Right atrium auricular region (tissue), 2 donors: ENCODE data around the gene G3BP2. TPM values are rescaled to one million over a fixed set of nuclear protein-coding genes. Genes with fewer than 3 reads are reported as not detected.

ENCODE experiments used
- DNase-seq: peaks from one replicate; pipeline ENCODE4 v3.0.0-alpha.2; 2019; ENCODE audit warnings: low spot score
- H3K27ac ChIP-seq, 2 donors: fragments of 200-600 bp; sonication (generic); 1 replicate in 1 of 2; 2 replicates in 1 of 2; pipeline ENCODE4 v1.5.1; 2016 to 2019
- H3K27me3 ChIP-seq, 2 donors: fragments of 200-600 bp; sonication (generic); one replicate each; pipeline versions ENCODE4 v1.5.1 to v1.6.0; 2017 to 2019
- H3K36me3 ChIP-seq: fragments of 200-600 bp; sonication (generic); one replicate; pipeline ENCODE4 v1.5.1; 2016
- H3K4me1 ChIP-seq, 2 donors: fragments of 200-600 bp; sonication (generic); one replicate each; pipeline versions ENCODE4 v1.5.1 to v1.6.0; 2017 to 2019
- H3K4me3 ChIP-seq, 2 donors: fragments of 200-600 bp; sonication (generic); 1 replicate in 1 of 2; 2 replicates in 1 of 2; pipeline ENCODE4 v1.5.1; 2017 to 2019; ENCODE audit warnings: mild to moderate bottlenecking in 1 of 2, moderate library complexity in 1 of 2
- H3K9me3 ChIP-seq, 2 donors: fragments of 200-600 bp; sonication (generic); one replicate each; pipeline ENCODE4 v1.5.1; 2019
- CTCF ChIP-seq, 2 donors: fragments of 200-600 bp; sonication (generic); IDR thresholded peaks; one replicate each; pipeline ENCODE4 v1.5.1; 2019; ENCODE audit warnings: antibody characterized with exemption in 2 of 2
- total RNA-seq, 2 donors: library from RNA; depleted of rRNA; stranded (reverse); fragments of >200 nt; gene quantifications; one replicate each; pipeline ENCODE4 v1.1.0, GENCODE V29; 2016

G3BP2 gene
- total RNA-seq, 2 donors from 2014 or later, result 59.5 to 65.4 TPM

GRCh38 chr4:75634281-75634680, 38.9 kb downstream of the G3BP2 start:
- Histone ChIP-seq H3K4me3 (no peak overlapping the region), H3K27me3 (no peaks in the 10 kb centered on the region), H3K4me1 (peaks cover 0 to 11% of the 10 kb centered on the region in 2 donors), H3K36me3 (no peaks in the 10 kb centered on the region), H3K9me3 (no peaks in the 10 kb centered on the region), H3K27ac (no peak overlapping the region)
- DNase-seq, result no peak
- TF ChIP-seq CTCF (IDR thresholded peaks at IDR 0.05), result no peak

- Histone ChIP-seq H3K9me3 (no peaks in the 10 kb centered on the region), H3K36me3 (no peaks in the 10 kb centered on the region), H3K4me3 (no peak overlapping the region), H3K27ac (no peak overlapping the region), H3K27me3 (no peaks in the 10 kb centered on the region), H3K4me1 (peaks cover 0 to 11% of the 10 kb centered on the region in 2 donors)
- DNase-seq, result no peak
- no peak for TF ChIP-seq CTCF (IDR thresholded peaks at IDR 0.05)
These were observed 39.4 kb downstream of the G3BP2 start for GRCh38 chr4:75633846-75634245.

GRCh38 chr4:75630937-75631329, 42.3 kb downstream of the G3BP2 start:
- H3K36me3 ChIP-seq, result no peaks in the 10 kb centered on the region
- DNase-seq, result no peak
- H3K27me3 ChIP-seq, result no peaks in the 10 kb centered on the region
- H3K4me3 ChIP-seq, result peak overlapping the region; percentile 42 to 60
- peaks cover 0 to 11% of the 10 kb centered on the region in 2 donors for H3K4me1 ChIP-seq
- H3K27ac ChIP-seq, result peak overlapping the region in 1 of 2 donors; percentile 12
- TF ChIP-seq CTCF (IDR thresholded peaks at IDR 0.05), result no peak
- no peaks in the 10 kb centered on the region for H3K9me3 ChIP-seq

- no peaks in the 10 kb centered on the region for H3K27me3 ChIP-seq
- H3K36me3 ChIP-seq, result no peaks in the 10 kb centered on the region
- peak within 1 kb of the TSS; percentile 42 to 60 for H3K4me3 ChIP-seq
- no peak for TF ChIP-seq CTCF (IDR thresholded peaks at IDR 0.05)
- H3K9me3 ChIP-seq, result no peaks in the 10 kb centered on the region
- DNase-seq, result peak; percentile 80
- peak within 1 kb of the TSS in 1 of 2 donors; percentile 12 for H3K27ac ChIP-seq
- H3K4me1 ChIP-seq, result peaks cover 0 to 11% of the 10 kb centered on the region in 2 donors
These were observed 42.9 kb downstream of the G3BP2 start, which contains the start of gene CDKL2 for GRCh38 chr4:75630174-75630936. Gene CDKL2 (minus strand): TSS chr4:75630528. CDS start chr4:75625988, 4,540 bp downstream.

- TF ChIP-seq CTCF (IDR thresholded peaks at IDR 0.05), result no peak
- H3K9me3 ChIP-seq, result no peaks in the 10 kb centered on the region
- H3K4me1 ChIP-seq, result peaks cover 0 to 11% of the 10 kb centered on the region in 2 donors
- no peak overlapping the region for H3K4me3 ChIP-seq
- H3K36me3 ChIP-seq, result no peaks in the 10 kb centered on the region
- no peak overlapping the region for H3K27ac ChIP-seq
- no peaks in the 10 kb centered on the region for H3K27me3 ChIP-seq
- DNase-seq, result no peak
These were observed 44.0 kb downstream of the G3BP2 start for GRCh38 chr4:75629239-75629638.
